ENCODE measurements around the gene PIBF1.
"Not testable (repeated sequence)": the region's sequence is repeated elsewhere in the genome, so short reads cannot be mapped to it uniquely, and the experiment has no call there.

PIBF1 gene

GRCh38 chr13:72901546-72901945, 119.6 kb downstream of the PIBF1 start:
- not testable (repeated sequence) for DNase-seq (ENCODE audit: low read depth in 2 of 2)

- no peak for DNase-seq (ENCODE audit: low read depth in 2 of 2)
These were observed 126.5 kb downstream of the PIBF1 start for GRCh38 chr13:72908416-72908815.

GRCh38 chr13:72911981-72912380, 130.0 kb downstream of the PIBF1 start:
- no peak for DNase-seq (ENCODE audit: low read depth in 2 of 2)

DNA sequence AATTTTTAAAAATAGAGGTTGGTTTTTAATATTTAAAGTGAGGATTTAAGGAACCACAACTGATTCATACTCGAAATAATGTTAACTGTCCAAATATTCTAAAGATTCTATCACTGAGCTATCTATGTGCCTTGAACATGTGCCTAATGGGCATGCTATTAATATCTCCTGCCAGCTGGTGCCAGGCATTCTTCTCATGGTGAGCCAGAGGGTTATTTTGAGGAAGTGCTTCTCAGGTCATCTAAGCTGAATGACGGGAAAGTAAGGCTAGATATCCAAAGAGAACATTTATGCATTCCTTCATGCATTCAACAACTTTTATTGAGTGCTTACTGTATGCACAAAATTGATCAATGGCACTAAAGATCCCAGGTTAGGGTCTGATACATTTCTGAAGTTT, 138.2 kb downstream of the PIBF1 start:
- no peak for DNase-seq (ENCODE audit: low read depth in 2 of 2)

GRCh38 chr13:72931311-72931710, 149.4 kb downstream of the PIBF1 start:
- DNase-seq (ENCODE audit: low read depth in 2 of 2): no peak

GRCh38 chr13:72932250-72932649, 150.3 kb downstream of the PIBF1 start:
- DNase-seq (ENCODE audit: low read depth in 2 of 2): no peak

DNA sequence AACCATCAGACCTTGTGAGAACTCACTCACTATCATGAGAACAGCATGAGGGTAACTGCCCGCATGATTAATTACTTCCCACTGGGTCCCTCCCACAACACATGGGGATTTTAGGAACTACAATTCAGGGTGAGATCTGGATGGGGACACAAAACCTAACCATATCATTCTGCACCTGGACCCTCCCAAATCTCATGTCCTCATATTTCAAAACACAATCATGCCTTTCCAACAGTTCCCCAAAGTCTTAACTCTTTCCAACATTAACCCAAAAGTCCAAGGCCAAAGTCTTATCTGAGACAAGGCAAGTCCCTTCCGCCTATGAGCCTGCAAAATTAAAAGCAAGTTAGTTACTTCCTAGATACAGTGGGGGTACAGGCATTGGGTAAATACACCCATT, 164.3 kb downstream of the PIBF1 start:
- not testable (repeated sequence) for DNase-seq (ENCODE audit: low read depth in 2 of 2)

GRCh38 chr13:72952529-72953141, 170.7 kb downstream of the PIBF1 start:
- no peak for DNase-seq (ENCODE audit: low read depth in 2 of 2)

- DNase-seq (ENCODE audit: low read depth in 2 of 2): no peak
These were observed 171.5 kb downstream of the PIBF1 start for GRCh38 chr13:72953391-72953965.

- DNase-seq (ENCODE audit: low read depth in 2 of 2): no peak
These were observed 177.7 kb downstream of the PIBF1 start for GRCh38 chr13:72959643-72960042.

DNA sequence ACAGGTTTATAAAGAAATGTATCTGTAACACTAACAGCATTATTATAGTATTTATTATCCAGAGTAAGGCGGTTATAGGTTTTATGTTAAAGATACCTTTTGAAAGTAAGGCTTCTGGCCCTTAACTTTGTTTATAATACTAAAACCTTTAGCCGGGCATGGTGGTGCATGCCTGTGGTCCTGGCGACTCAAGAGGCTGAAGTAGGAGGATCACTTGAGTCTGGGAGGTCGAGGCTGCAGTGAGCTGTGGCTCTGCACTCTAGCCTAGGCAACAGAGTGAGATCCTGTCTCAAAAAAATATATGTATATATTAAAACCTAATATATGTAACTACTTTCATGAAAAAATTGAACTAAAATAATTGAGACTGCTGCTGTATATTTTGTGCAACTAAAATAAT, 178.2 kb downstream of the PIBF1 start:
- DNase-seq (ENCODE audit: low read depth in 2 of 2): no peak

DNA sequence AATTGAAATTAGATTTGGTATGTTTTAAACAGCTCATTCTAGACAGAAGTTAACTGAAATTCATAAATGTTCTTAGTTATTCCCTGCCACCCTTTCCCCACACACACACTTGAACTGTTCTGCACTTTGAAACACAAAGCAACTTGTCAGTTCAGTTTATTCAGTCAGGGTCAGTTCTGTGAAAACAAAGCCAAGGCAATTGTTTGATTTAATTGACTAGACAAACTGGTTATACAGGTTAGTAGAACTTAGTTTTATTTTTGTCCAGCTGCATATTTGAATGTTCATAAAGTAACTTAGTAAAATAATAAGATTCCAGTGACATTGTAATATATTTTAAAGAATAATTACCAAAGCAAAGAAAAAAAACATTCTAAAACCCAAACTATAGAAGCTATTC, 178.6 kb downstream of the PIBF1 start:
- DNase-seq (ENCODE audit: low read depth in 2 of 2): no peak

DNA sequence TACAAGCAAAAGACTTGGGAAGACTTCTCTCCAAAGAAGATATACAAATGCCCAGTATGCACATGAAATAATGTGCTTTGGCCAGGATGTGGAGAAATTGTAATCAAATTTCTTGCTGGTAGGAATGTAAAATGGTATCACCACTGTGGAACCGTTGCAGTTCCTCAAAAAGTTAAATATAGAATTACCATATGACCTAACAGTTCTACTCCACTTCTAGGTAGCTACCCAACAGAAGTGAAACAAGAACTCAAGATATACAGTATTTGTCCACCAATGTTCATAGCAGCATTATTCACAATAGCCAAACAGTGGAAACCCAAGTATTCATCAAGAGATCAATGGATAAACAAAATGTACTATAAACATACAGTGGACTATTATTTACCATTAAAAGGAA, 181.8 kb downstream of the PIBF1 start:
- no peak for DNase-seq (ENCODE audit: low read depth in 2 of 2)

- no peak for DNase-seq (ENCODE audit: low read depth in 2 of 2)
These were observed 188.5 kb downstream of the PIBF1 start for GRCh38 chr13:72970301-72970880.

DNA sequence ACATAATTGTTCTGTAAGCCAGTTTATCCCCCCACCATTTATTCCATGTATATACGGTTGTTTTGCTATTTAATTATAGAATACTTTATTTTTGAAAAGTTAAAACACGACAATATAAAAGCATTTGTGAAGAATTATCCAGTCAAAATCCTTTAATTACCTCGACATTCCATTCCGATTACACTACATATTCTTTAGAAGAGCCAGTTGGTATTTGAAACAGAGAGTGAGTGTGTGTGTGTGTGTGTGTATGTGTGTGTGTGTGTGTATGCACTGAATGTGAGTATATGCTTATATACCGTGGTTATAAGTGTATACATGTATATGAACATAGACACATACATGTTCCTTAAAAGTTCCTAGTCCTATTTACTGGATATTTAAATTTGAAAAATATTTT, 189.0 kb downstream of the PIBF1 start:
- no peak for DNase-seq (ENCODE audit: low read depth in 2 of 2)

- DNase-seq (ENCODE audit: low read depth in 2 of 2): no peak
These were observed 191.3 kb downstream of the PIBF1 start for GRCh38 chr13:72973234-72973633.

DNA sequence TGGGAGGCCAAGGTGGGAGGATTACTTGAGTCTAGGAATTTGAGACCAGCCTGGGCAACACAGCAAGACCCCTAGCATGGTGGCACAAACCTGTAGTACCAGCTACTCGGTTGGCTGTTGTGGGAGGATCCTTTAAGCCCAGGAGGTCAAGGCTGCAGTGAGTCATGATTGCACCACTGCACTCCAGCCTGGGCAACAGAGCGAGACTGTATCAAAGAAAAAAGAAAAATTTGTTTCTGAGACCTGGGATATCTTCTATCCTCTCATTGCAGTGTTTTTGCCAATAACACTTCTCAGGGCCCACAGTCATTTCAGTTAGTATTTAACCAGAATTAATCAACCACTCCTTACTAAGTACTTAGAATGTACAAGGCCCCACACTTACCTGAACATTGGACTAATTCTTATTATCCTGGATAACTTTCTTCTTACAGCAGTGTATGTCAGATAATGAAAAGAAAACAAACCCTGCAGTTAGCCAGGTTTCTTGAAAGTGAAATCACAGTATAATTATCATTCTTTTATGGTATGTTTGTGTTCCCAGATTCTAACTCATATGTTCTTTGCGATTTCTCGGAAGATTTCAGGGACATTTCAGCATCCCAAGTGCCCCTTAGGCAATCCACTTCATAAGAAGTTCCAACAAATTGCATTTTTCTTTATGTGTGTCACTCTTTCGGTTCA, 201.3 kb downstream of the PIBF1 start:
- no peak for DNase-seq (ENCODE audit: low read depth in 2 of 2)

DNA sequence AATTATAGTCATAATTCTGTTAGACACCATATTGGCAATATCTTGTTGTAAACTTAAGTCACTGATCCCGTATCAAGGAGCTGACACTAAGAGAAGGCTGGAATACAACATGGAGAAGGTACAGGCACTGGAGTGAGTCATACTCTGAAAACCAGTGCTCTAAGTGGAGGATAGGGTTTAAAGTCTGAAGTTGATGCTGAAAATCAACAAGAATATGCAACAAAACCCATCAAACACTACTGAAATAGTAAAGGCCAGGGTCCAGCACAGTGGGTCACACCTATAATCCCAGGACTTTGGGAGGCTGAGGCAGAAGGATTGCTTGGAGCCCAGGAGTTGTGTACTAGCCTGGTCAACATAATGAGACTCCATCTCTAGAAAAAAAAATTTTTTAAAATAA, 203.7 kb downstream of the PIBF1 start:
- no peak for DNase-seq (ENCODE audit: low read depth in 2 of 2)

DNA sequence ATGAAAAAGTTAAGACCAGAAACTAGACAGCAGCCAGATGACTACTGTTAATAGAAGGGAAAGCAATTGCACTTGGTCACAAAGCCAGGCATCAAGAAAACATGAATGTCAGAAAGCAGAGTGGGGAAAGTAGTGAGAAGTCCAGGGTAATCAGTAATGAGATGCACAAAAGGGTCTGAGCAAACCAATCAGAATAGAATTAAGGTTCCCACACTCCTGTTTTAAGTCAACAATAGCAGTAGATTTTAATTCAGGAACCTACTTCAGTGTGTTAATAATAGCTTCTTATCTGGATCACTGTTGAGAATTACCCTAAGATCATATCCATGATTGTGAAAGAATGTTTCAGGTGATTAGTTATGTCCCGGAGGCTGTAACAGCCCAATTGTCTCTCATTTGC, 204.3 kb downstream of the PIBF1 start:
- DNase-seq (ENCODE audit: low read depth in 2 of 2): no peak

DNA sequence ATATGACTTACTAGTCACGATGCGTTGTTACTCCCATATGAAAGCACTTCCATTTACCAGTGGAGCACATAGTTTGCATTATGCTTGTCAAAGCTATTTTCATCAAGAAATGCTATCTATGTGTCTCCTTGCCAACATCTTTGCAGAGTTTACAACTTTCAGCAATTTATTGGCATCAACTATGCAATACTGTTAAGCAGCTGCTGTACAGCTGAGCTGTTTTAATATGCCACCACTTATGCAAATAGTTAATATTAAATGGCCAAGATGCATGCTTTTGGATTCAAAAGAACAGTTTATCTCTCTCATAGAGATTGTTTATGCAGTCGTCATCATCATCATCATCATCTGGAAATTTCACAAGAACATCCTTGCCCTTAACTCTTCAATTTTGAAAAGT, 209.0 kb downstream of the PIBF1 start:
- DNase-seq (ENCODE audit: low read depth in 2 of 2): no peak

DNA sequence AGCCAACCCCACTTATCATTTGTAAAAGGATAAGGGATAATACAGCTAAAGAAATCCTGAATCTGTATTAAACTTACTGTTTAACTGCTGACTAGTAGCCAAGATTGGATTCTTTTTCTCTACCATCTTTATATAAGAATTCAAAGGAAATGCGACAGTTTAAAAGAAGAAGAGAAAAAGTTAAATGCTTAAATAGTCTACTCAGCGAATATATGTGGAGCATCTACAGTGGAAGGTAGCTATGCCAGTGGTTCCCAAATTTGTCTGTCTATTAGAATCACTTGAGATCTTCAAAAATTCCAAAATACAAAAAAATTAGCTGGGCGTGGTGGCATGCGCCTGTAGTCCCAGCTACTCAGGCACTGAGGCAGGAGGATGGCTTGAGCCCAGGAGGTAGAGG, 216.1 kb downstream of the PIBF1 start:
- DNase-seq (ENCODE audit: low read depth in 2 of 2): no peak

DNA sequence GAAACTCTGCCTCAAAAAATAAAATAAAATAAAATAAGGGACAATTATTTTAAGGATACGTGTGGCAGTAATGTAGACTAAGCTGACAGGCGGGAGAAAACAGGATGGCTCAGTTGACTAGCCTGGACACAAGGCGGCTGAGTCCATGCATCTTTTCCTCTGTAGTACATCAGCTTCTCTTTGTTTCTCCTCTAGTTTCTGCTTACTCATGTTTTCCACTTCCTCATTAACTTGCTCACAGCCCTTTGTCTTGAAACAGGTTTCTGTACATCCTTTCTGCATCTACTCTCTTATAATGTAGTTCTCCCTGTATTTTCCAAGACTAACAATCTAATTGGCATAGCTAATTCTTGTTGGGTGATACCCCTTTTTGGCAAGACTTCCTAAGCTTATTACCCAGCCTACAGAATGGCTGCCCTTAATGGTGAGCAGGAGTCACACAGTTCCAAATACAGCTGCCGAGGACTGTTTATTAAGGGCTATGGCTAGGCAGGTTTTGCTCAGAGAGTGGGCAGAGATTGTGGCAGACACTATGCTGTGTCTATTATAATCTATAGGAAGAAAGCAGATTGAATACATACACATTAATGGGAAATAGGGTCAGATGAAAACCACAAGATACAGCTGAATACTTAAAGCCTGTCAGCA, 218.2 kb downstream of the PIBF1 start:
- no peak for DNase-seq (ENCODE audit: low read depth in 2 of 2)

- DNase-seq (ENCODE audit: low read depth in 2 of 2): no peak
These were observed 220.0 kb downstream of the PIBF1 start for GRCh38 chr13:73001971-73002370.
